GM12872 (cell line): ENCODE data around the gene HMBS.

Source experiments
- CTCF ChIP-seq: IDR thresholded peaks from 3 replicates; pipeline ENCODE4 v1.5.1; 2011; ENCODE audit warnings: low read depth, mild to moderate bottlenecking, low read length, moderate library complexity; ENCODE audit not compliant: insufficient read depth

HMBS gene

GRCh38 chr11:119118946-119119345, 34.3 kb downstream of the HMBS start:
- no peak for TF ChIP-seq CTCF

GRCh38 chr11:119120639-119121007, 35.9 kb downstream of the HMBS start:
- no peak for TF ChIP-seq CTCF

- TF ChIP-seq CTCF: no peak
These were observed 36.5 kb downstream of the HMBS start, which contains the start of gene HINFP for GRCh38 chr11:119121008-119121810. TSS of gene HINFP (plus strand) at chr11:119121580. CDS start at chr11:119126945, 5,365 bp downstream.

- no peak for TF ChIP-seq CTCF
These were observed 37.1 kb downstream of the HMBS start for GRCh38 chr11:119121811-119122124.

- TF ChIP-seq CTCF: no peak
These were observed 41.1 kb downstream of the HMBS start for GRCh38 chr11:119125821-119126220.

GRCh38 chr11:119126675-119127268, 42.1 kb downstream of the HMBS start:
- TF ChIP-seq CTCF: no peak

GRCh38 chr11:119130662-119131061, 46.0 kb downstream of the HMBS start:
- no peak for TF ChIP-seq CTCF
